ENCODE results near the gene CDH4.

The CDH4 gene

DNA sequence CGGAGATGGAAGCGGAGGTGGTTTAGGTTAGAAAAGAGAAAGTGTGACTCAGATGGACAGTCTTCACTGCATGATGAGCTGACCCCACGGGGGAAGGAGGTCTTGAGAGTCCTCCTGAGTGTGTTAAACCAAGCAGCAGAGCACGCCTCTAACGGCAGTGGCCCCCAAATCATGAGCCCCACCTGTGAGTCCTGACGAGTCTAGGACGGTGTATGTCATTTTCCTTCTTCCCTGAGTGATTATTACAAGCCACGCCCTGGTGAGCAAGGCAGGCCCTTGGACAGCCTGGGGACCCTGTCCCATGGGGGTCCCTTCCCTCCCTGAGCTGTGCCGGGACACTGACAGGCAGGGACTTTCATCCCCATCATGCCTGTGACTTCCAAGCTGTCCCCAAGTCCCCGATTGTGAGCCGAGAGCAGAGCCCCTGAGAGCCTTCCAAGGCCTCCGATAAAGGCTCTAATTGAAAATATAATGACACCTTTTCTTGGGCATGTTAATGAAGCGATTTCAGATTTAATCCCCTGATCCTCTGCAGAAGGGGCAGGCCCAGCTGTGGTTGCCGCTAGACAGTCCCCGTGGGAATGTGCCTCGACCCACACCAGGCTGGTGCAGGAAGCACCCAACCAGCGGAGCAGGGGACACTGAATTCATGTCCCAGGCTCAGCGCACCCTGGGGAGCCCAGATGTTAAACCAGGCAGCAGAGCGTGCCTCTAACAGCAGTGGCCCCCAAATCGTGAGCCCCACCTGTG lies 493.5 kb downstream of the CDH4 start:
- no peaks in the 10 kb centered on the region for H3F3A ChIP-seq (ENCODE audit: insufficient read depth)
- peaks cover 3% of the 10 kb centered on the region; the same call in 1 of the 2 replicates for H3K9me3 ChIP-seq (ENCODE audit: insufficient read depth, low read length)
- H3K4me2 ChIP-seq (ENCODE audit: low read depth, low read length, poor library complexity, severe bottlenecking): no peak overlapping the region
- no peak overlapping the region for H2AFZ ChIP-seq (ENCODE audit: low read depth, low read length, severe bottlenecking)
- peaks cover 3% of the 10 kb centered on the region; the same call in 1 of the 2 replicates for H3K27me3 ChIP-seq (ENCODE audit: low read length)
- H4K20me1 ChIP-seq (ENCODE audit: low read depth, low read length): no peaks in the 10 kb centered on the region
- no peak for TF ChIP-seq EZH2phosphoT487 (conservative IDR thresholded peaks at IDR 0.05; ENCODE audit: low read length)
- TF ChIP-seq, protein P1, sequence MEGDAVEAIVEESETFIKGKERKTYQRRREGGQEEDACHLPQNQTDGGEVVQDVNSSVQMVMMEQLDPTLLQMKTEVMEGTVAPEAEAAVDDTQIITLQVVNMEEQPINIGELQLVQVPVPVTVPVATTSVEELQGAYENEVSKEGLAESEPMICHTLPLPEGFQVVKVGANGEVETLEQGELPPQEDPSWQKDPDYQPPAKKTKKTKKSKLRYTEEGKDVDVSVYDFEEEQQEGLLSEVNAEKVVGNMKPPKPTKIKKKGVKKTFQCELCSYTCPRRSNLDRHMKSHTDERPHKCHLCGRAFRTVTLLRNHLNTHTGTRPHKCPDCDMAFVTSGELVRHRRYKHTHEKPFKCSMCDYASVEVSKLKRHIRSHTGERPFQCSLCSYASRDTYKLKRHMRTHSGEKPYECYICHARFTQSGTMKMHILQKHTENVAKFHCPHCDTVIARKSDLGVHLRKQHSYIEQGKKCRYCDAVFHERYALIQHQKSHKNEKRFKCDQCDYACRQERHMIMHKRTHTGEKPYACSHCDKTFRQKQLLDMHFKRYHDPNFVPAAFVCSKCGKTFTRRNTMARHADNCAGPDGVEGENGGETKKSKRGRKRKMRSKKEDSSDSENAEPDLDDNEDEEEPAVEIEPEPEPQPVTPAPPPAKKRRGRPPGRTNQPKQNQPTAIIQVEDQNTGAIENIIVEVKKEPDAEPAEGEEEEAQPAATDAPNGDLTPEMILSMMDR (IDR thresholded peaks at IDR 0.05; ENCODE audit: insufficient read depth, low read length, poor library complexity, severe bottlenecking): no peak
- H3K79me2 ChIP-seq (ENCODE audit: insufficient read depth, low read length): no peaks in the 10 kb centered on the region
- H3K4me3 ChIP-seq (ENCODE audit: insufficient read depth, low read length, poor library complexity, severe bottlenecking): no peak overlapping the region
- H3K27ac ChIP-seq (ENCODE audit: low read depth, low read length): no peak overlapping the region
- H3K9ac ChIP-seq (ENCODE audit: low read length): no peak overlapping the region
- no peaks in the 10 kb centered on the region for H3K9me2 ChIP-seq (replicated peaks; ENCODE audit: insufficient read depth, low read length)
- H3K36me3 ChIP-seq (ENCODE audit: low read length): no peaks in the 10 kb centered on the region

DNA sequence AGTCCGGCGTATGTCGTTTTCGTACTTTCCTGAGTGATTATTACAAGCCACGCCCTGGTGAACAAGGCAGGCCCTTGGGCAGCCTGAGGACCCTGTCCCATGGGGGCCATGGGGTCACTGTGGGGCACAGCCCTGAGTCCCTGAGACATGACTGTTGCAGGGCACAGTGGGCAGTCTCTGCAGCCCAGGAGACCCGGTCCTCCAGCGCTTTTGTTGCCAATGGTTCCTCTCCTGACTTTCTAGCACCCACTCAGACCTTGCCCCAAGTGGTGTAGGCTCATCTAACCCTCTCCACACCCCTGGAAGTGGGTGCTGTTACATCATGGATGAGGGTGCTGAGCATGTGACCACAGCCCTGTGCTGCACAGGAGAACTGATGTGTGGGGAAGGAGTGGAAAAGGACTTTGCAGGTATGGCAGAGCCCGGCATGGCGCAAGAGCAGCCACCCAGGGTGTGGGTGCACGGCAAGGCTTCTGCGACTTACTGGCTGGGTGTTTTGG lies 494.1 kb downstream of the CDH4 start:
- no peak overlapping the region for H3K4me3 ChIP-seq (ENCODE audit: insufficient read depth, low read length, poor library complexity, severe bottlenecking)
- H3K27ac ChIP-seq (ENCODE audit: low read depth, low read length): no peak overlapping the region
- H3F3A ChIP-seq (ENCODE audit: insufficient read depth): no peaks in the 10 kb centered on the region
- no peaks in the 10 kb centered on the region for H3K9me2 ChIP-seq (replicated peaks; ENCODE audit: insufficient read depth, low read length)
- H3K4me2 ChIP-seq (ENCODE audit: low read depth, low read length, poor library complexity, severe bottlenecking): no peak overlapping the region
- H3K79me2 ChIP-seq (ENCODE audit: insufficient read depth, low read length): no peaks in the 10 kb centered on the region
- H4K20me1 ChIP-seq (ENCODE audit: low read depth, low read length): no peaks in the 10 kb centered on the region
- TF ChIP-seq, protein P1 (IDR thresholded peaks at IDR 0.05; ENCODE audit: insufficient read depth, low read length, poor library complexity, severe bottlenecking): no peak
- TF ChIP-seq EZH2phosphoT487 (conservative IDR thresholded peaks at IDR 0.05; ENCODE audit: low read length): no peak
- no peak overlapping the region for H3K9ac ChIP-seq (ENCODE audit: low read length)
- peaks cover 4% of the 10 kb centered on the region; the same call in 1 of the 2 replicates for H3K9me3 ChIP-seq (ENCODE audit: insufficient read depth, low read length)
- H3K27me3 ChIP-seq (ENCODE audit: low read length): peaks cover 4% of the 10 kb centered on the region; the same call in 1 of the 2 replicates
- no peak overlapping the region for H2AFZ ChIP-seq (ENCODE audit: low read depth, low read length, severe bottlenecking)
- H3K36me3 ChIP-seq (ENCODE audit: low read length): no peaks in the 10 kb centered on the region

- Histone ChIP-seq H3K79me2 (ENCODE audit: insufficient read depth, low read length) (no peaks in the 10 kb centered on the region), H3K27me3 (ENCODE audit: low read length) (peaks cover 4% of the 10 kb centered on the region; the same call in 1 of the 2 replicates), H3K9me2 (replicated peaks; ENCODE audit: insufficient read depth, low read length) (no peaks in the 10 kb centered on the region), H4K20me1 (ENCODE audit: low read depth, low read length) (no peaks in the 10 kb centered on the region), H3K9me3 (ENCODE audit: insufficient read depth, low read length) (peaks cover 4% of the 10 kb centered on the region; the same call in 1 of the 2 replicates), H3K4me3 (ENCODE audit: insufficient read depth, low read length, poor library complexity, severe bottlenecking) (no peak overlapping the region), H3F3A (ENCODE audit: insufficient read depth) (no peaks in the 10 kb centered on the region), H2AFZ (ENCODE audit: low read depth, low read length, severe bottlenecking) (no peak overlapping the region), H3K9ac (ENCODE audit: low read length) (no peak overlapping the region), H3K4me2 (ENCODE audit: low read depth, low read length, poor library complexity, severe bottlenecking) (no peak overlapping the region), H3K27ac (ENCODE audit: low read depth, low read length) (no peak overlapping the region), H3K36me3 (ENCODE audit: low read length) (no peaks in the 10 kb centered on the region)
- TF ChIP-seq EZH2phosphoT487 (conservative IDR thresholded peaks at IDR 0.05; ENCODE audit: low read length): no peak
- TF ChIP-seq, protein P1 (IDR thresholded peaks at IDR 0.05; ENCODE audit: insufficient read depth, low read length, poor library complexity, severe bottlenecking): no peak
Measured at GRCh38 chr20:61746781-61747180, 494.7 kb downstream of the CDH4 start.
